ENCODE data around the gene DICER1. TPM values are rescaled to one million over a fixed set of nuclear protein-coding genes. Genes with fewer than 3 reads are reported as not detected.

DICER1 gene
- total RNA-seq, 1 donor from 2014 or later: 57.0 TPM

- intact Hi-C loops (cut with micrococcal nuclease): no loop called here
These were observed 30.3 kb downstream of the DICER1 start for GRCh38 chr14:95126906-95127530.

DNA sequence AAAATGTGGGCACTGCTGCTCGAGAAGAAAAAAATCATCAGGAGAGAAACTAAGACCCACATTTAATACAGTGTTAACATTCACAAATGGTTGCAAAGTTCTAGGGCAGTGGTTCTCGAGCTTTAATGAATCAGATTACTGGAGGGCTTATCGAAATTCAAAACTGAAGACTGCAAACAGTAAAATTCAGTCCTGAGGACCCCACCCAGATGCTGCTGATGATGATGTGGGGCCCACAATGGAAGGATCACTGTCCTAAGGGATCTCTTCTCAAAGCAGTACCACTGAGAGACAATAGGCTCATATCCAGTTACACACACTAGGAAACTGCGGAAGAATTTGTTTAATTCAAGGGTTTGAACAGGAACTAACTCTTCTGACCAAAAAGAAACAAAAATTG, 31.4 kb downstream of the DICER1 start:
- intact Hi-C loops (cut with micrococcal nuclease): no loop called here

- intact Hi-C loops (cut with micrococcal nuclease): no loop called here
These were observed 32.1 kb downstream of the DICER1 start for GRCh38 chr14:95125221-95125620.

DNA sequence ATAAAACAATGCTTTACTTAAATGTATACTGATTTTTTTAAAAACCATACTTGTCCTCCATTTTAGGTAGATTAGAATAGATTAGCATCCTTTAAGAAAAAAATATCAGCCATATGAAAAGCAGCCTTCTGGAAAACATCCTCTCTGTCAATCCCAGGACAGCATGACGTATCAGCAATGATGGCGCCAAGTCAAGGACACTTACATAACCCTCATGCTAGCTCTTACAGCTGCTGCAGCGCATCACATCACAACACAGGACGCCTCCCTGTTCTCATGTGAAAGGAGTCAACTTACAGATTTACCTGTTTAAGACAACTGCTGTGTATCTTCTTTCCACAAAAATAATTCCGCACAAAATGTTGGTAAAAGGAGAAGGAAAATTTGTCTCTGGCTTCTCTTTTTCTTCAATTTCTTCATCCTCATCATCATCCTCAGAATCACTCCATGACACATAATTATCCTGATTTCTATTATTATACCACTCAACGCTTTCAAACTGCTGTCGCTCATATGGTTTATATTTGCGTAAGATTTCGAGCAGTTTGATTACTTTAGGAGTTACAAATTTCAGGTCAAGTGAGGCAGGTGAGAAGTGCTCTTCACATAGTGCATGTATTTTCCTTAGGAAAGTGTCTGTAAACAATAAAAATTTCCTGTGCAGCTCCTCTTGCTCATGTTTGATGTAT, 33.3 kb downstream of the DICER1 start:
- intact Hi-C loops (cut with micrococcal nuclease): no loop called here

DNA sequence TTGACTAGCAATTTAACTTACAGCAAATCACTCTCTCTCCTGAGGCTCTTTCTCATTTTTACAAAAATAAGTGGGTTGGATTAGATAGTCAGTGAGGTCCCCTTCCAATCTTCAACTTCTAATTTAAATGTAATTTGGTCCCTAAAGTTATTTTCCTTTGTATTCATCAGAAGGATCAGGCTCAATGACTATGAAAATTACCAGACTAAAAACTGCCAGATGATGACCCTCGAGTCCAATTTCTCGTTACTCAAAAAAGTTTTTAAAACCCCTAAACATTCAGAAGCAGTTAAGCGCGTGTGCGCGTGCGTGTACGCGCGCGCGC, 34.7 kb downstream of the DICER1 start:
- intact Hi-C loops (cut with micrococcal nuclease): no loop called here

DNA sequence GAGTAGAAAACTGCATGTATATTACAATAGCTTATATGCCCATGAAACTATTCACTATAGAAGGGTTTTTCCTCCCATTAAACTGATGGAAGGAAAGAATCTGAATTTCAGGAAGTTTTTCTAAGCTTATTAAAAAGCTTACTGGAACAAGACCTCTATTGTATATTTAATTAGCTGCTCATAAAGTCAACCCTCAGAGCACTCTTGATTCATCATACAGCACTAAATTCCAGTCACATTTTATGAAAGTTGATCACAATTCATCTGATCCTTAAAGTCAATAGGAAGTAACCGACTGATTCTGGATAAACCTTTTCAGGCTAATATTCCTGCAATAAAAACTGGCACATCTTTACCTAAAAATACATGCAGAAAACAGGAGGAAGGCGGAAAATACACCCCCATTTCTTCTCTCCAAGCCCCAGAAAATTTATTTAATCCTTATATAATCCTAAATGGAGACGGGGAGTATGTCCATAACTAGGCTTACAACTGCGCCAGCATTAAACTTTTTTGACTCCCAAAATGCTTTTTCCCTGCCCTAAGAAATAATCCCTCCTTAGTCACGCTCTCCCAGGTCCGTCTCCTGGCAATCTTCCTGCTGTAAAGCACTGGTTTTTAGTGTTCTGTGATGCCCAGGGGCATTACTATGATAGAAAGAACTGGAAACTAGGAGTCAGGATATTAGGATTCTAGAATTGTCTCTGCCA, 35.3 kb downstream of the DICER1 start:
- intact Hi-C loops (cut with micrococcal nuclease): no loop called here

DNA sequence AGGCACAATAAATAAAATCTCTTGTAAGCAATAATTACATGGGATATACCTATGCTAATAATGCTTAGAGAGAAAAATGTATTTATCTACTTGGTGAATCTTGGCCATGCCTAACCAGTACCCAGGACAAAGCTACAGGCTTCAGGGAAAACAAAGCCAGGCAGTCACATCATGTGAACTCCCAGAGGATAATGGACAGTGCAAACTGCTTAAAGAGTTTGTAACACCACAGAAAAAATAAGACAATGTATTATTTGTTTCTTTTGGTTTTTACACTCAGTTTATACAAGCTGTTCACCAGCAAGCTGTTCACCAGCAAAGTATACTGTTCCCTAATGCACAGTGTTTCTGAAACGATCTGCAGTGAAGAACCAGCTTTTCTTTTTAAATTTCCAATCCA, 38.0 kb downstream of the DICER1 start:
- intact Hi-C loops (cut with micrococcal nuclease): no loop called here

DNA sequence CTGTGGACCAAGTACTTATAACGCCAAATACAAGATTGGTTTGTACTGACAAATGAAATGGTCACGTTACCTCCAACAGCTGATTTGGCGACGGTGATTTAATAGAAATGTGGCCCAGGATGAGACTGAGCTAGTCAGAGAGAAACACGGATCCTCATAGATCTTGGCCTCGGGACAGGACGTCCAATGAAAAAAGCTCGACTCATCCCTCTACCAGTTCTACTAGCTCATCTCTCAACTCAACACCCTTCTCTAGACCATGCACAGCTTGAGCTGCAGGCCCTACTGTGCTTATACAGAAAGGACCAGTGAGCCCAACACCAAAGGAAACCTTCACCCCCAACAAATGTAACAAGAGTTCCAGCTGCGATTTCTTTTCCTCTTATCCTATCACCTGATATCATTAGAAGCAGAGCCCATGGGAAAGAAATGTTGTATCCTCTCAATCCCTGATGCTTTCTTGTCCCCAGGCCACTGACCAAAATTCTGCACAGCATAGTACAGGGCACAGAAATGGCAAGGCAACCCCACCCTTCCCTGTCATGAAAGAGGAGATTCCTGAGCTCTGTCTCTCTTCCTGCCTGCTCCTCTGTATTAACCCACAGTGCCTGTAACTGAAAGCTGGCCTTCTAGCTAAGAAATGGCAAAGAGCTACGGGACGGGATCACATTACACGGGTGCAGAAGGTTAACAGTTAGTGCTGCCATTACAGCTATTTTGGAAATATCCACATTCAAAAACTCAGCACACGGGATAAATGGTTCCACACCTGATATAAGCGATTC, 39.2 kb downstream of the DICER1 start:
- intact Hi-C loops (cut with micrococcal nuclease): no loop called here

GRCh38 chr14:95113476-95113875, 43.9 kb downstream of the DICER1 start:
- intact Hi-C loops (cut with micrococcal nuclease): no loop called here

GRCh38 chr14:95111507-95112164, 45.7 kb downstream of the DICER1 start:
- intact Hi-C loops (cut with micrococcal nuclease): no loop called here

GRCh38 chr14:95110178-95110577, 47.2 kb downstream of the DICER1 start:
- intact Hi-C loops (cut with micrococcal nuclease): no loop called here

- intact Hi-C loops (cut with micrococcal nuclease): no loop called here
These were observed 49.6 kb downstream of the DICER1 start for GRCh38 chr14:95107711-95108110.

DNA sequence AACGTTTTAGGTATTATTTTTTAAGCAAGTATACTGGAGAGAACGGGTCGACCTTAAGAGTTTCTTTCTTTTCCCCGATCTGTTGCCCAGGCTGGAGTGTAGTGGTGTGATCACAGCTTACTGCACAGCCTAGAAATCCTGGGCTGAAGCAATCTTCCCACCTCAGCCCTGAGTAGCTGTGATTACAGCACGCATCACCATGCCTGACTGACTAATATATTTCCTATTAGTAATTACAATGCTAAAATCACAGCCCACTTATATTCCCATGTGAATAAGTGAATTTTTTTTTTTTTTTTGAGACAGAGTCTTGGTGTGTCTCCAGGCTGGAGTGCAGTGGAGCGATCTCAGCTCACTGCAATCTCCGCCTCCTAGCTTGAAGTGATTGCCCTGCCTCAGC, 50.4 kb downstream of the DICER1 start:
- intact Hi-C loops (cut with micrococcal nuclease): no loop called here

GRCh38 chr14:95104911-95105310, 52.4 kb downstream of the DICER1 start:
- intact Hi-C loops (cut with micrococcal nuclease): no loop called here

- intact Hi-C loops (cut with micrococcal nuclease): no loop called here
These were observed 54.7 kb downstream of the DICER1 start for GRCh38 chr14:95102680-95103044.

- intact Hi-C loops (cut with micrococcal nuclease): no loop called here
These were observed 55.3 kb downstream of the DICER1 start for GRCh38 chr14:95101736-95102679.

DNA sequence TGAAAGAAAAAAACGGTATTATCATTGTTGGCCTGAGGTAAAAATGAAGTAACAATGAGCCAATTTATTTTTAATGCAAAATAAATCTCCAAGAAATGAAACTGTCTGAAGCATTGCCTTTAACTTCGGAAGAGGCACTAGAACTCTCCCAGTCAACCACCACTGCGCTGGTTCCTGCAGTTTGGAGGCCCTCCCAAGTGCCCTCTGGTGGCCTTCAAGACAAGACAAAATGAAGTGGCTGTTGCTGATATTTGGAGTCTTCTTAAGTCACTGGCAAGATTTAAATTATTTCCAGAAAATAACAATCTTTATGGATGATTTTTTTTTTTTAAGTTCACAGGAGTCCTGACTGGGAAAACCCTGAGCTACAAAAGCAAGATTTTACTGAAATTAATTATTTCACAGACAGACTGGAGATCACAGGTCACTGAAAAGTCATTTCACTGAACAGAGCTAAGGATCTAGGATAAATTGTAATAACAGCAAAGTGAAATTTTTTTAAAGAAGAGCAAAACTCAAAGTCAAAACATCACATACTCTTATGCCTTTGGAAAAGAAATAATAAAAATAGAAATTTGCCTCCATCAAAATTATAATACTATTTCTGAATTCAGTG, 58.2 kb downstream of the DICER1 start:
- intact Hi-C loops (cut with micrococcal nuclease): loop anchor here (10.0 kb wide), 1 partner anchor 404 kb away; no protein-coding TSS in a partner anchor

DNA sequence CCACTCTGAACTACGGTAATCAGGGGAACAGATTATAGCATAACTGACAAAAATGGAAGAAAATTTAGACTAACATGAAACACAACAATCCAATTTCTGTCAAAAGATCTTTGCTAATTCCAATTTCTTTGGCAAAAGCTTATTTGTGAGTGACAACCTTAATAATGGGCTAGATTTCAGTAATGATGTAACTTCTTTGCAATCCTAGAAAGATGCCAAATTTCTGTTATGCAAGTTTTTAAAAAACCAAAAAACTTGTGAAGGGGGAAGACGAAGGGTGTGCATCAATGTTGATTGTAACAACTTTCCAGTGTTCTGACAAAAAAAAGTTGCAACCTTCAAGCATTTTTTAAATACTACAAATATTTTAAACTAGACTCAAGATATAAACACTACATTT, 59.9 kb downstream of the DICER1 start:
- intact Hi-C loops (cut with micrococcal nuclease): loop anchor here (10.0 kb wide), 1 partner anchor 403 kb away; no protein-coding TSS in a partner anchor

- intact Hi-C loops (cut with micrococcal nuclease): loop anchor here (10.0 kb wide), 1 partner anchor 402 kb away; no protein-coding TSS in a partner anchor
These were observed 60.9 kb downstream of the DICER1 start for GRCh38 chr14:95096476-95096875.

GRCh38 chr14:95095996-95096395, 61.3 kb downstream of the DICER1 start:
- intact Hi-C loops (cut with micrococcal nuclease): loop anchor here (10.0 kb wide), 1 partner anchor 401 kb away; no protein-coding TSS in a partner anchor

All from T-helper 2 cell treated with Interferon-gamma antibody and Interleukin-4, amounts not matched to agents 100 ng/mL and 5 ng/mL, for 36 hours (primary cell).